ENCODE measurements around the gene ADGRG1. TPM values are rescaled to one million over a fixed set of nuclear protein-coding genes. Genes with fewer than 3 reads are reported as not detected.
"Not testable (repeated sequence)": the region's sequence is repeated elsewhere in the genome, so short reads cannot be mapped to it uniquely, and the experiment has no call there.

Gene ADGRG1
- total RNA-seq, 2 experiments from 2014 or later, result 2.2 to 2.9 TPM

GRCh38 chr16:57704011-57704904 lies 75.8 kb downstream of the ADGRG1 start:
- Mint-ChIP-seq H3K4me3 (no peak overlapping the region), H3K4me1 (no peaks in the 10 kb centered on the region), H3K27ac (no peak overlapping the region), H3K36me3 (ENCODE audit: low read depth) (no peaks in the 10 kb centered on the region), H3K9me3 (no peaks in the 10 kb centered on the region), H3K27me3 (peaks cover 4% of the 10 kb centered on the region)
- ChIA-PET POLR2A (no interaction called here), CTCF (no interaction called here)
- DNase-seq, result no peak

GRCh38 chr16:57704905-57705852 lies 76.7 kb downstream of the ADGRG1 start:
- no peak overlapping the region for H3K4me3 Mint-ChIP-seq
- no peak overlapping the region for H3K27ac Mint-ChIP-seq
- H3K9me3 Mint-ChIP-seq, result no peaks in the 10 kb centered on the region
- ChIA-PET POLR2A (no interaction called here), CTCF (no interaction called here)
- peaks cover 11% of the 10 kb centered on the region for H3K27me3 Mint-ChIP-seq
- no peaks in the 10 kb centered on the region for H3K4me1 Mint-ChIP-seq
- DNase-seq, result no peak
- H3K36me3 Mint-ChIP-seq (ENCODE audit: low read depth), result no peaks in the 10 kb centered on the region

- ChIA-PET CTCF (no interaction called here), POLR2A (no interaction called here)
- no peak overlapping the region for H3K4me3 Mint-ChIP-seq
- H3K4me1 Mint-ChIP-seq, result no peaks in the 10 kb centered on the region
- no peaks in the 10 kb centered on the region for H3K36me3 Mint-ChIP-seq (ENCODE audit: low read depth)
- peaks cover 22% of the 10 kb centered on the region for H3K27me3 Mint-ChIP-seq
- H3K27ac Mint-ChIP-seq, result no peak overlapping the region
- H3K9me3 Mint-ChIP-seq, result no peaks in the 10 kb centered on the region
- no peak for DNase-seq
Observed at GRCh38 chr16:57706717-57707116, 78.3 kb downstream of the ADGRG1 start.

GRCh38 chr16:57707331-57707730 lies 78.9 kb downstream of the ADGRG1 start:
- no peak overlapping the region for H3K4me3 Mint-ChIP-seq
- POLR2A ChIA-PET, result no interaction called here

GRCh38 chr16:57708168-57708567 lies 79.7 kb downstream of the ADGRG1 start:
- ChIA-PET POLR2A (no interaction called here), CTCF (no interaction called here)
- no peak for DNase-seq
- Mint-ChIP-seq H3K27me3 (peaks cover 27% of the 10 kb centered on the region), H3K9me3 (no peaks in the 10 kb centered on the region), H3K4me3 (no peak overlapping the region), H3K27ac (no peak overlapping the region), H3K36me3 (ENCODE audit: low read depth) (no peaks in the 10 kb centered on the region), H3K4me1 (no peaks in the 10 kb centered on the region)

More at GRCh38 chr16:57707331-57707730, 78.9 kb downstream of the ADGRG1 start:
- Mint-ChIP-seq H3K36me3 (ENCODE audit: low read depth) (no peaks in the 10 kb centered on the region), H3K9me3 (no peaks in the 10 kb centered on the region), H3K27ac (no peak overlapping the region), H3K27me3 (peaks cover 23% of the 10 kb centered on the region), H3K4me1 (no peaks in the 10 kb centered on the region)
- DNase-seq, result no peak
- CTCF ChIA-PET, result no interaction called here

- H3K9me3 Mint-ChIP-seq, result no peaks in the 10 kb centered on the region
- ChIA-PET CTCF (no interaction called here), POLR2A (no interaction called here)
- H3K4me1 Mint-ChIP-seq, result no peaks in the 10 kb centered on the region
- H3K36me3 Mint-ChIP-seq (ENCODE audit: low read depth), result no peaks in the 10 kb centered on the region
- no peak for DNase-seq
- H3K4me3 Mint-ChIP-seq, result no peak overlapping the region
- no peak overlapping the region for H3K27ac Mint-ChIP-seq
- peaks cover 33% of the 10 kb centered on the region for H3K27me3 Mint-ChIP-seq
Observed at GRCh38 chr16:57709663-57710062, 81.2 kb downstream of the ADGRG1 start.

- Mint-ChIP-seq H3K9me3 (no peaks in the 10 kb centered on the region), H3K4me1 (no peaks in the 10 kb centered on the region), H3K4me3 (no peak overlapping the region), H3K36me3 (ENCODE audit: low read depth) (no peaks in the 10 kb centered on the region), H3K27ac (no peak overlapping the region), H3K27me3 (peaks cover 34% of the 10 kb centered on the region)
- POLR2A ChIA-PET, result interaction anchor here (0.6 kb wide), 1 partner anchor 95 kb away, joined by 10 read pairs; no protein-coding TSS in a partner anchor
- CTCF ChIA-PET, result no interaction called here
- no peak for DNase-seq
Observed at GRCh38 chr16:57711346-57711745, 82.9 kb downstream of the ADGRG1 start.

GRCh38 chr16:57711993-57712392 lies 83.6 kb downstream of the ADGRG1 start:
- Mint-ChIP-seq H3K36me3 (ENCODE audit: low read depth) (no peaks in the 10 kb centered on the region), H3K9me3 (no peaks in the 10 kb centered on the region), H3K27ac (no peak overlapping the region), H3K4me3 (no peak overlapping the region), H3K4me1 (no peaks in the 10 kb centered on the region), H3K27me3 (peaks cover 34% of the 10 kb centered on the region)
- no peak for DNase-seq
- POLR2A ChIA-PET, result interaction anchor here (0.6 kb wide), 1 partner anchor 26 kb away, joined by 3 read pairs; no protein-coding TSS in a partner anchor
- CTCF ChIA-PET, result interaction anchor here (0.9 kb wide), 1 partner anchor 24 kb away, joined by 3 read pairs; the partner anchor contains the start of gene KATNB1

- DNase-seq; H3K4me1 Mint-ChIP-seq; H3K27ac Mint-ChIP-seq; H3K36me3 Mint-ChIP-seq (ENCODE audit: low read depth); H3K4me3 Mint-ChIP-seq; H3K9me3 Mint-ChIP-seq: not testable (repeated sequence)
- peaks cover 34% of the 10 kb centered on the region for H3K27me3 Mint-ChIP-seq
- ChIA-PET CTCF (interaction anchor here (0.9 kb wide), 1 partner anchor 23 kb away, joined by 3 read pairs; the partner anchor contains the start of gene KATNB1), POLR2A (interaction anchor here (0.6 kb wide), 1 partner anchor 25 kb away, joined by 3 read pairs; no protein-coding TSS in a partner anchor)
Observed at GRCh38 chr16:57712569-57712968, 84.1 kb downstream of the ADGRG1 start.

- POLR2A ChIA-PET, result no interaction called here
- no peaks in the 10 kb centered on the region for H3K36me3 Mint-ChIP-seq (ENCODE audit: low read depth)
- peaks cover 30% of the 10 kb centered on the region for H3K27me3 Mint-ChIP-seq
- no peaks in the 10 kb centered on the region for H3K4me1 Mint-ChIP-seq
- H3K4me3 Mint-ChIP-seq, result no peak overlapping the region
- no peaks in the 10 kb centered on the region for H3K9me3 Mint-ChIP-seq
- H3K27ac Mint-ChIP-seq, result no peak overlapping the region
- DNase-seq, result no peak
- CTCF ChIA-PET, result no interaction called here
Observed at GRCh38 chr16:57713596-57713995, 85.2 kb downstream of the ADGRG1 start.

GRCh38 chr16:57714047-57714446 lies 85.6 kb downstream of the ADGRG1 start:
- Mint-ChIP-seq H3K4me1 (no peaks in the 10 kb centered on the region), H3K36me3 (ENCODE audit: low read depth) (no peaks in the 10 kb centered on the region), H3K4me3 (no peak overlapping the region), H3K9me3 (no peaks in the 10 kb centered on the region), H3K27ac (no peak overlapping the region), H3K27me3 (peaks cover 30% of the 10 kb centered on the region)
- ChIA-PET CTCF (interaction anchor here (1.8 kb wide), 1 partner anchor 138 kb away, joined by 5 read pairs; no protein-coding TSS in a partner anchor), POLR2A (no interaction called here)
- DNase-seq, result no peak

All from activated CD4-positive, alpha-beta T cell treated with anti-CD3 and anti-CD28 coated beads, Interleukin-2, amount 10 ng/mL, durations not matched to agents 7 days and 5 days (primary cell).